ENCODE results near the gene ALMS1. TPM values are rescaled to one million over a fixed set of nuclear protein-coding genes. Genes with fewer than 3 reads are reported as not detected.

The ALMS1 gene
- total and polyA plus RNA-seq, 7 donors: 3.7 to 8.2 (median 6.0) TPM

- H3K36me3 ChIP-seq (ENCODE audit: insufficient read depth in 1 of 2, low read depth in 1 of 2): no peaks in the 10 kb centered on the region
- intact Hi-C loops (cut with DNase I): no loop called here
- 80 to 95% (median 88%) methylated on average over 2 of the region's 2 CpGs for WGBS, 3 donors
These were observed 21.4 kb downstream of the ALMS1 start for GRCh38 chr2:73406996-73407395.

GRCh38 chr2:73408198-73408597 is 22.6 kb downstream of the ALMS1 start:
- no peak for TF ChIP-seq CTCF (IDR thresholded peaks at IDR 0.05)
- 72 to 76% (median 75%) methylated on average over 3 of the region's 3 CpGs for WGBS, 3 donors

More at GRCh38 chr2:73406996-73407395, 21.4 kb downstream of the ALMS1 start:
- Histone ChIP-seq H3K4me1 (no peaks in the 10 kb centered on the region), H3K27ac (no peak overlapping the region), H3K4me3 (no peak overlapping the region), H3K27me3 (ENCODE audit: insufficient read depth in 3 of 3, low read length in 2 of 3) (no peaks in the 10 kb centered on the region), H3K9me3 (peaks cover 15% of the 10 kb centered on the region)
- no peak for DNase-seq
- no peak for TF ChIP-seq CTCF (IDR thresholded peaks at IDR 0.05)
- no peak for ATAC-seq

GRCh38 chr2:73414696-73415095 is 29.1 kb downstream of the ALMS1 start:
- Histone ChIP-seq H3K36me3 (ENCODE audit: insufficient read depth in 1 of 2, low read depth in 1 of 2) (no peaks in the 10 kb centered on the region), H3K27me3 (ENCODE audit: insufficient read depth in 3 of 3, low read length in 2 of 3) (no peaks in the 10 kb centered on the region), H3K9me3 (no peaks in the 10 kb centered on the region), H3K4me1 (peaks cover 5% of the 10 kb centered on the region), H3K4me3 (no peak overlapping the region), H3K27ac (no peak overlapping the region)
- no peak for TF ChIP-seq CTCF (IDR thresholded peaks at IDR 0.05)
- 93 to 96% (median 94%) methylated on average over 3 of the region's 3 CpGs for WGBS, 3 donors
- ATAC-seq (no peak), DNase-seq (no peak)
- intact Hi-C loops (cut with DNase I): no loop called here

More at GRCh38 chr2:73408198-73408597, 22.6 kb downstream of the ALMS1 start:
- no peak for ATAC-seq
- Histone ChIP-seq H3K9me3 (peaks cover 12% of the 10 kb centered on the region), H3K27me3 (ENCODE audit: insufficient read depth in 3 of 3, low read length in 2 of 3) (no peaks in the 10 kb centered on the region), H3K27ac (no peak overlapping the region), H3K4me3 (no peak overlapping the region), H3K36me3 (ENCODE audit: insufficient read depth in 1 of 2, low read depth in 1 of 2) (no peaks in the 10 kb centered on the region), H3K4me1 (no peaks in the 10 kb centered on the region)
- DNase-seq: no peak
- intact Hi-C loops (cut with DNase I): no loop called here

- Histone ChIP-seq H3K27me3 (ENCODE audit: insufficient read depth in 3 of 3, low read length in 2 of 3) (no peaks in the 10 kb centered on the region), H3K9me3 (no peaks in the 10 kb centered on the region), H3K4me1 (peaks cover 5% of the 10 kb centered on the region), H3K36me3 (ENCODE audit: insufficient read depth in 1 of 2, low read depth in 1 of 2) (no peaks in the 10 kb centered on the region), H3K27ac (no peak overlapping the region), H3K4me3 (no peak overlapping the region)
- intact Hi-C loops (cut with DNase I): no loop called here
- WGBS, 3 donors: 86 to 96% (median 89%) methylated on average over 2 of the region's 2 CpGs
- ATAC-seq (no peak), DNase-seq (no peak)
- no peak for TF ChIP-seq CTCF (IDR thresholded peaks at IDR 0.05)
These were observed 30.3 kb downstream of the ALMS1 start for GRCh38 chr2:73415906-73416305.

GRCh38 chr2:73418343-73418742 is 32.7 kb downstream of the ALMS1 start:
- Histone ChIP-seq H3K36me3 (ENCODE audit: insufficient read depth in 1 of 2, low read depth in 1 of 2) (no peaks in the 10 kb centered on the region), H3K27me3 (ENCODE audit: insufficient read depth in 3 of 3, low read length in 2 of 3) (no peaks in the 10 kb centered on the region), H3K9me3 (no peaks in the 10 kb centered on the region), H3K4me3 (no peak overlapping the region), H3K4me1 (peaks cover 5% of the 10 kb centered on the region), H3K27ac (no peak overlapping the region)
- WGBS, 3 donors: 15 to 41% (median 16%) methylated on average over 7 of the region's 7 CpGs
- intact Hi-C loops (cut with DNase I): no loop called here
- no peak for TF ChIP-seq CTCF (IDR thresholded peaks at IDR 0.05)
- DNase-seq: peak; percentile 73 to 83
- ATAC-seq: peak; percentile 51 to 88 (median 72)
